Measurements from ENCODE around the gene LIMCH1. TPM values are rescaled to one million over a fixed set of nuclear protein-coding genes. Genes with fewer than 3 reads are reported as not detected.
"Not testable (repeated sequence)": the region's sequence is repeated elsewhere in the genome, so short reads cannot be mapped to it uniquely, and the experiment has no call there.

The LIMCH1 gene
- total RNA-seq, 1 donor: 8.7 TPM

DNA sequence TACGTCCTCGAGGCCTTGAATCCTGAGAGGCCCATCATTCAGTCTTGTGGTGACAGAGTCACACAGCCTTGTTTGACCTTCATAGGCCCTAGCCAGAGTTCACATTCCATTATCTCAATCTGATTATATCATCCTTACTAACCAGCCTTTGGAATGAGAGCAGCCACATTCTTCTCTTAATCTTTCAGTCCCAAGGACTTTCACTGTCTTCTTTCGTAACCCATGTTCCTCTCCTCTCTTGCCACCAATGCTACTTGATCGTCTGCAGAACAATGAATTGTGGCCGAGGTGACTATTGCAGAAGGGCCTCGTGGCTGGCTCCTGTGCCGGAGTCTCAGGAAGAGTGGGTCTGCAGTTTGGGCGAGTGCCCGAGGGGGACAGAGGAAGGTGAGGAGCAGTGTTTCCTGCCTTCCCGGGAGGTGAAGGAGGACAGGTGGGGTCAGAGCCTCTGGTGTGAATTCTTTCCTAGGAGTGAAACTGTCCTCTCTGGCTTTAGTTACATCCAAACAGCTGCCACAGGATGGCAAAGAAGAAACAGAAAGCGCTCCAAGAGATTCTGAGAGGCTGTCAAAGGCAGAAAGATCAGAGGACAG lies 94.6 kb downstream of the LIMCH1 start:
- no peak for DNase-seq (ENCODE audit: low read depth)
- TF ChIP-seq, protein P1, sequence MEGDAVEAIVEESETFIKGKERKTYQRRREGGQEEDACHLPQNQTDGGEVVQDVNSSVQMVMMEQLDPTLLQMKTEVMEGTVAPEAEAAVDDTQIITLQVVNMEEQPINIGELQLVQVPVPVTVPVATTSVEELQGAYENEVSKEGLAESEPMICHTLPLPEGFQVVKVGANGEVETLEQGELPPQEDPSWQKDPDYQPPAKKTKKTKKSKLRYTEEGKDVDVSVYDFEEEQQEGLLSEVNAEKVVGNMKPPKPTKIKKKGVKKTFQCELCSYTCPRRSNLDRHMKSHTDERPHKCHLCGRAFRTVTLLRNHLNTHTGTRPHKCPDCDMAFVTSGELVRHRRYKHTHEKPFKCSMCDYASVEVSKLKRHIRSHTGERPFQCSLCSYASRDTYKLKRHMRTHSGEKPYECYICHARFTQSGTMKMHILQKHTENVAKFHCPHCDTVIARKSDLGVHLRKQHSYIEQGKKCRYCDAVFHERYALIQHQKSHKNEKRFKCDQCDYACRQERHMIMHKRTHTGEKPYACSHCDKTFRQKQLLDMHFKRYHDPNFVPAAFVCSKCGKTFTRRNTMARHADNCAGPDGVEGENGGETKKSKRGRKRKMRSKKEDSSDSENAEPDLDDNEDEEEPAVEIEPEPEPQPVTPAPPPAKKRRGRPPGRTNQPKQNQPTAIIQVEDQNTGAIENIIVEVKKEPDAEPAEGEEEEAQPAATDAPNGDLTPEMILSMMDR (IDR thresholded peaks at IDR 0.05; ENCODE audit: insufficient read depth, low read length): no peak

DNA sequence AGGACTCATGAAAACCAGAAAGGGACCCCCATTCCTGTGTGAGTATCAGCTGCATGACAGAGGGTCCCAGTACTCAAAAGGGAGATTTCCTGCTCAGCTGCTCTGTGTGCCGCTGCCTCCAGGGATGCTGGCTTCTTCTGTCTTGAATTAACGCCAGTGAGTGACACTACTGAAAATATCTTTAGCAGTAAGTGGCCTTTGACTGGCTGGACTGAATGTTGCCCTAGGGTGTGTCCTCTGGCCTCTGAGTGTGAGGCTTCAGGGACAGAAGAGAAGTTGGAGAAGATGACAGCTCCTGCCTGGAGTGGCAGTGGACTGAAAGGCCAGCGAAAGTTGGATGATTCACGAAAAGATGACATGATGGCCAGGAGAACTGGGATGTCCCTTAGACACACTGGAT lies 95.4 kb downstream of the LIMCH1 start:
- TF ChIP-seq, protein P1 (IDR thresholded peaks at IDR 0.05; ENCODE audit: insufficient read depth, low read length): no peak
- no peak overlapping the region for H3K4me3 ChIP-seq (ENCODE audit: low read depth, low read length)
- DNase-seq (ENCODE audit: low read depth): no peak

More for the DNA sequence above, 94.6 kb downstream of the LIMCH1 start:
- H3K4me3 ChIP-seq (ENCODE audit: low read depth, low read length): no peak overlapping the region

DNA sequence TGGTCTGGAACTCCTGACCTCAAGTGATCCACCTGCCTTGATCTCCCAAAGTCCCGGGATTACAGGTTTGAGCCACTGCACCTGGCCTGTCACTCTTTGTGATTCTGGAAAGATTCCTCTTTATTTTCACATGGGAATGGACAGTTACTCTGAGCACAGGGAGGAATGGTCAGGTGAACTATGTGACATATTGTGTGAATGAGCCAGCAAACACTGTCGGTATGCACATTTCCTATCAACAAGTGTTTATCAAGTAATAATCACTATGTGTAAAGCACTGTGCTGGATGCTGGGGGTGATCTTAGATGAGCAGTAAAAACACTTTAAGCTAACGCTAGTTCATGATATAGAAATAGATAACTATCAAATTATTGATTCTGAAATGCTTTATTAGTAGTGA lies 97.5 kb downstream of the LIMCH1 start:
- DNase-seq (ENCODE audit: low read depth): no peak
- TF ChIP-seq, protein P1 (IDR thresholded peaks at IDR 0.05; ENCODE audit: insufficient read depth, low read length): no peak
- H3K4me3 ChIP-seq (ENCODE audit: low read depth, low read length): no peak overlapping the region

DNA sequence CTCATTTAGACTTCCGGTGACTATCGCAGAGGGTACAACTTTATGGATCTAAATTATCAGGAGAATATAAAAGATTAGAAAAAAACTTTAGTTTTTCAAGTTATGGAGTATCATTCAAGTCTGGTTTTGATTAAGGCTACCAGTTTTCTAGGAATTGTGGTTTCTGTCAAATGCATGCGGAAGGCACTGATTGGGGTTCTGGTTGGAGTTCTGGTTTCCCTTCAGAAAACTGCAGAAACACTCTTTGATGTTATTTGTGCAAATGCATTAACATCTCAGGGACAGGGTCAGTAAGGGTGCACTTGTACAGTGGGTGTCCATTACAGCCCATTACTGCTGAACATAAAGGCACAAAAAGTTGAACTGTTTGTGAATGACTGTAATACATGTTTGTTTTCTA lies 100.2 kb downstream of the LIMCH1 start:
- H3K4me3 ChIP-seq (ENCODE audit: low read depth, low read length): no peak overlapping the region
- TF ChIP-seq, protein P1 (IDR thresholded peaks at IDR 0.05; ENCODE audit: insufficient read depth, low read length): no peak
- DNase-seq (ENCODE audit: low read depth): no peak

DNA sequence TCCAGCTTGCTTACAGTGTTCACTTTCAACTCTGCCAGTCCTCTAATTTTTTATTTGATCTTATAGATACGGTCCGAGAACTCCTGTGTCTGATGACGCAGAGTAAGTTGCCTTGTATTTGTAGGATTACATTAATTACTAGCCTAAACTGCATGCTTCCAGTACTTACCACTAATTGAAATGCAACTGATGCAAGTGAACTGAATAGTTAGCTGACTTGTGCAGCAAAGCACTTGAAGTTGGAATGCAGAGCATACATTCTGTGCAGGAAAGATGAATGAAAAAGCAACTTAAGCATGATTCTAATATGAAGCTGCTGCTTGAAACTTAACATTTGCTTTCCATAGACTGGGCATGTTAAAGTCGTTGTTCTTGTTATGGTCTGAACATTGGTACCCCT lies 100.9 kb downstream of the LIMCH1 start:
- no peak for DNase-seq (ENCODE audit: low read depth)
- TF ChIP-seq, protein P1 (IDR thresholded peaks at IDR 0.05; ENCODE audit: insufficient read depth, low read length): no peak
- H3K4me3 ChIP-seq (ENCODE audit: low read depth, low read length): no peak overlapping the region

DNA sequence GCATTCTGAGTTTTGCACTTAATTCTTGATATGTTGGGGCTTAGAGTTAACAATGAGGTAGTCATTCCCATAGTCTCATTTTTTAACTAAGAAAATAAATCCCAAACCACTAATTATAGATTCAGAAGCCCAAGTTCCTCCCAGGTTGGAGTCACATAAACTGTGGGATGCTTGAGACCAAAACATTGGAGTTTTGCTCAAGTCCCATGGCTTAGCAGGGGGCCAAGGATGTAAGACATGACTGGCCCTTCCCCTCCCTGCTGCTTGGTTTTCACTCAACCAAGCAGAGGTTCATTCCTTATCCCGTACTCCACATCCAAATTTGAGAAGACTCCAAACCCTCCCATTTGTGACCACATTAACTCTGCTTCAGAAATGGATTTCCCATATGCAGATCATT lies 101.3 kb downstream of the LIMCH1 start:
- no peak for DNase-seq (ENCODE audit: low read depth)
- no peak overlapping the region for H3K4me3 ChIP-seq (ENCODE audit: low read depth, low read length)
- TF ChIP-seq, protein P1 (IDR thresholded peaks at IDR 0.05; ENCODE audit: insufficient read depth, low read length): no peak

DNA sequence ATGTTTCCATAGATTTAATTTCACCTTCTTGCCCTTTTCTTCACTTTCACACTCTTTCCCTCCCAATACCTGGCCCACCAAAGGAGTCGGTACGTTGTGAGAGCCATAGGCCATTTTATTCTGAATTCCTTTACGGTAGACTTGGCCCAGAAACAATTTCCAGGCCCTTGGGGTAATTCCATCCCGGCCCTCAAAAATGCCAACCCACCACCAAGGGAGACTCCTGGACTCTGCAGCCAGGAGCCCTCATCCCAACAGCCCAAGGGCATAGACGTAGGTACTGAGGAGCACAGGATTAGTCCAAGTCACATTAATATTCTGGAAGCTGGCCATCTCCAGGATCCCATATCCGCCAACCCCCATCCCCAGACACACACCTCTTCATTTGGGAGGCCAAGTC lies 102.9 kb downstream of the LIMCH1 start:
- no peak overlapping the region for H3K4me3 ChIP-seq (ENCODE audit: low read depth, low read length)
- TF ChIP-seq, protein P1 (IDR thresholded peaks at IDR 0.05; ENCODE audit: insufficient read depth, low read length): no peak
- DNase-seq (ENCODE audit: low read depth): no peak

DNA sequence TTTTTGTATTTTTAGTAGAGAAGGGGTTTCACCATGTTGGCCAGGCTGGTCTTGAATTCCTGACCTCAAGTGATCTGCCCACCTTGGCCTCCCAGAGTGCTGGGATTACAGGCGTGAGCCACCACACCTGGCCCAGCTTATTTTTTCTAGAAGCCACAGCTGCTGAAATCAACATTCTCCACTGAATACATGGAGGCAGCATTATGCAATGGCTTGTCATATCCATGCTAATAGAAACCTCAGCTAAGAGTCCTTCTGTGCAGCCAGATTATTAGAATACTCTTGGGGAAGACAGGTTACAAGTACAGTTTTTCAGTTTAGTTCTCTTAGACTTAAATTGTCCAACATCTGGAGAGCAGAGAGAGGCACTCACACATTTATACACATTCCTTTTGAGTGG lies 104.8 kb downstream of the LIMCH1 start:
- DNase-seq (ENCODE audit: low read depth): peak; percentile 12
- not testable (repeated sequence) for H3K4me3 ChIP-seq (ENCODE audit: low read depth, low read length)
